Stomach (tissue), 4 donors: ENCODE measurements around the gene BBLN.
"Not testable (repeated sequence)": the region's sequence is repeated elsewhere in the genome, so short reads cannot be mapped to it uniquely, and the experiment has no call there.

Experiments used
- POLR2A ChIP-seq, 4 donors: fragments of 450-650 bp; IDR thresholded peaks; one replicate each; pipeline ENCODE4 v1.6.1; 2016; ENCODE audit warnings: antibody characterized with exemption in 4 of 4, control low read depth in 2 of 4, mild to moderate bottlenecking in 1 of 4, moderate library complexity in 1 of 4
- TF ChIP-seq, protein P1 (sequence below), 7 experiments: fragments of 450-650 bp in 4 of 7; fragments of 200-600 bp in 3 of 7; sonication (generic) in 3 of 7; IDR thresholded peaks; one replicate each; pipeline ENCODE4 v1.5.1; 2016 to 2019; ENCODE audit warnings: antibody characterized with exemption in 7 of 7, control low read depth in 2 of 7, mild to moderate bottlenecking in 1 of 7

DNA sequence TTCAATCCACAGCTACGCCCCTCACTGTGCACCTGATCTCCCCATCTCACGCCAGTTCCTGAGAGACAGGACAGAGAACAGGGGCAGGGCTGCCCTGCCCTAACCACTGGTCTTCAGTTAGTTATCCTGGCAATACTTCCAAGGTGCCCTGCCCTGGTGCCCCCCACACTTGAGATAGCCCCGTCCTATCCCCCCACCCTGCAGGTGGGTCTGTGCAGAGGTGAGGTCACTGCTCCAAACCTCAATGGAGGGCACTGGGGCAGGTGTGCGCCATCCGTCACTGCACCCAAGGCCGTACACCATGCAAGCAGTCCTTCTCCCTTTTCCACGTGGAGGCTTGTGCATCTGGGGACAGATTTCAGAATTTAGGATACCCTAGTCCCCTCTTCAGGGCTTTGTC lies 29.4 kb upstream of the BBLN start:
- TF ChIP-seq, protein P1, sequence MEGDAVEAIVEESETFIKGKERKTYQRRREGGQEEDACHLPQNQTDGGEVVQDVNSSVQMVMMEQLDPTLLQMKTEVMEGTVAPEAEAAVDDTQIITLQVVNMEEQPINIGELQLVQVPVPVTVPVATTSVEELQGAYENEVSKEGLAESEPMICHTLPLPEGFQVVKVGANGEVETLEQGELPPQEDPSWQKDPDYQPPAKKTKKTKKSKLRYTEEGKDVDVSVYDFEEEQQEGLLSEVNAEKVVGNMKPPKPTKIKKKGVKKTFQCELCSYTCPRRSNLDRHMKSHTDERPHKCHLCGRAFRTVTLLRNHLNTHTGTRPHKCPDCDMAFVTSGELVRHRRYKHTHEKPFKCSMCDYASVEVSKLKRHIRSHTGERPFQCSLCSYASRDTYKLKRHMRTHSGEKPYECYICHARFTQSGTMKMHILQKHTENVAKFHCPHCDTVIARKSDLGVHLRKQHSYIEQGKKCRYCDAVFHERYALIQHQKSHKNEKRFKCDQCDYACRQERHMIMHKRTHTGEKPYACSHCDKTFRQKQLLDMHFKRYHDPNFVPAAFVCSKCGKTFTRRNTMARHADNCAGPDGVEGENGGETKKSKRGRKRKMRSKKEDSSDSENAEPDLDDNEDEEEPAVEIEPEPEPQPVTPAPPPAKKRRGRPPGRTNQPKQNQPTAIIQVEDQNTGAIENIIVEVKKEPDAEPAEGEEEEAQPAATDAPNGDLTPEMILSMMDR (IDR thresholded peaks at IDR 0.05) = not testable (repeated sequence)
- not testable (repeated sequence) for TF ChIP-seq POLR2A (IDR thresholded peaks at IDR 0.05)
